ENCODE results near the gene SYNE2. TPM values are rescaled to one million over a fixed set of nuclear protein-coding genes. Genes with fewer than 3 reads are reported as not detected.
"Not testable (repeated sequence)": the region's sequence is repeated elsewhere in the genome, so short reads cannot be mapped to it uniquely, and the experiment has no call there.

SYNE2 gene
- total and polyA plus RNA-seq, 2 of the 8 experiments (the other 6 are each of a cell fraction or from before 2014, with no cell fraction given), result 32.6 to 46.1 TPM

DNA sequence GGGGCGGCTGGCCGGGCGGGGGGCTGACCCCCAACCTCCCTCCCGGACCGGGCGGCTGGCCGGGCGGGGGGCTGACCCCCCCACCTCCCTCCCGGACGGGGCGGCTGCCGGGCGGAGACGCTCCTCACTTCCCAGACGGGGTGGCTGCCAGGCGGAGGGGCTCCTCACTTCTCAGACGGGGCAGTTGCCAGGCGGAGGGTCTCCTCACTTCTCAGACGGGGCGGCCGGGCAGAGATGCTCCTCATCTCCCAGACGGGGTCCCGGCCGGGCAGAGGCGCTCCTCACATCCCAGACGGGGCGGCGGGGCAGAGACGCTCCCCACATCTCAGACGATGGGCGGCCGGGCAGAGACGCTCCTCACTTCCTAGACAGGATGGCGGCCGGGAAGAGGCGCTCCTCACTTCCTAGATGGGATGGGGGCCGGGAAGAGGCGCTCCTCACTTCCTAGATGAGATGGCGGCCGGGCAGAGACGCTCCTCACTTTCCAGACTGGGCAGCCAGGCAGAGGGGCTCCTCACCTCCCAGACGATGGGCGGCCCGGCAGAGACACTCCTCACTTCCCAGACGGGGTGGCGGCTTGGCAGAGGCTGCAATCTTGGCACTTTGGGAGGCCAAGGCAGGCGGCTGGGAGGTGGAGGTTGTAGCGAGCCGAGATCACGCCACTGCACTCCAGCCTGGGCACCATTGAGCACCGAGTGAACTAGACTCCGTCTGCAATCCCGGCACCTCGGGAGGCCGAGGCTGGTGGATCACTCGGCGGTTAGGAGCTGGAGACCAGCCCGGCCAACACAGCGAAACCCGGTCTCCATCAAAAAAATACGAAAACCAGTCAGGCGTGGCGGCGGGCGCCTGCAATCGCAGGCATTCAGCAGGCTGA, 185.3 kb downstream of the SYNE2 start:
- H2BK20ac ChIP-seq (ENCODE audit: low read length); H3K79me1 ChIP-seq (ENCODE audit: low read depth, low read length); H3K27ac ChIP-seq (ENCODE audit: low read depth, low read length); H3K18ac ChIP-seq (ENCODE audit: extremely low read depth, low read length); H2BK15ac ChIP-seq (ENCODE audit: low read length); H3K14ac ChIP-seq (ENCODE audit: insufficient read length); H4K8ac ChIP-seq (ENCODE audit: extremely low read depth, insufficient read depth, low read length); H3K36me3 ChIP-seq (ENCODE audit: control insufficient read depth in 2 of 4, insufficient read depth in 4 of 4, low read length in 3 of 4); FAIRE-seq; H3K4me2 ChIP-seq (ENCODE audit: insufficient read depth in 1 of 2, low read depth in 2 of 2, low read length in 2 of 2); DNase-seq (ENCODE audit: low read depth in 1 of 2, low spot score in 2 of 2); H3K27me3 ChIP-seq (replicated peaks in 1 of 4; ENCODE audit: control insufficient read depth in 3 of 4, extremely low read depth in 1 of 4, insufficient read depth in 3 of 4, low read length in 3 of 4); H3K23me2 ChIP-seq (ENCODE audit: low read depth, low read length); H4K5ac ChIP-seq (ENCODE audit: insufficient read length, low read depth, low read length); H4K91ac ChIP-seq (replicated peaks; ENCODE audit: insufficient read length, low read length); H4K20me1 ChIP-seq (replicated peaks in 1 of 2; ENCODE audit: control insufficient read depth in 1 of 2, insufficient read depth in 2 of 2, low read length in 2 of 2); H3K4me1 ChIP-seq (replicated peaks in 1 of 4; ENCODE audit: control insufficient read depth in 3 of 4, insufficient read depth in 4 of 4, low read length in 3 of 4); H3K56ac ChIP-seq (replicated peaks; ENCODE audit: insufficient read length, low read depth, low read length); H2AK5ac ChIP-seq (ENCODE audit: low read depth, low read length); H3K4me3 ChIP-seq (ENCODE audit: extremely low read depth in 1 of 4, insufficient read depth in 2 of 4, low read depth in 3 of 4, low read length in 4 of 4); H3K23ac ChIP-seq (ENCODE audit: insufficient read length); H2BK120ac ChIP-seq (replicated peaks; ENCODE audit: low read depth, low read length); POLR2A ChIA-PET (ENCODE audit: partially characterized antibody); H3K9ac ChIP-seq (replicated peaks in 1 of 4; ENCODE audit: extremely low read depth in 1 of 4, low read depth in 3 of 4, low read length in 3 of 4); H3K79me2 ChIP-seq (ENCODE audit: control insufficient read depth in 1 of 2, insufficient read depth in 2 of 2, low read length in 2 of 2); H2BK5ac ChIP-seq (ENCODE audit: low read depth, low read length); H3K4ac ChIP-seq (replicated peaks; ENCODE audit: insufficient read length, low read depth, low read length); H2AFZ ChIP-seq (ENCODE audit: low read length); H2BK12ac ChIP-seq (ENCODE audit: low read depth, low read length); H3K9me3 ChIP-seq (ENCODE audit: insufficient read depth in 2 of 2, low read depth in 1 of 2, low read length in 1 of 2): not testable (repeated sequence)
- CTCF ChIA-PET (ENCODE audit: partially characterized antibody), result interaction anchor here (1.5 to 2.3 kb wide), 3 partner anchors 22 to 265 kb away, joined by 3 to 11 read pairs (median 8); no protein-coding TSS in a partner anchor
- WGBS, 2 experiments (ENCODE audit: extremely low coverage in 1 of 2, insufficient coverage in 1 of 2, insufficient read length in 1 of 2, insufficient replicate concordance in 2 of 2, low coverage in 1 of 2, low lambda C conversion rate in 2 of 2, missing lambda C conversion rate in 1 of 2), result 98% methylated on average over 42 of the region's 66 CpGs; no CpG with 5 or more reads in 1 of the 2 experiments

All from H1 (cell line).